GM18498 (cell line): ENCODE results near the gene A1BG.

Experiments
- ATAC-seq: cut with Tn5 transposase; IDR thresholded peaks from one replicate; pipeline ENCODE4 v1.9.1; 2021; ENCODE audit warnings: mild to moderate bottlenecking, moderate library complexity; ENCODE audit not compliant: unreplicated experiment

A1BG gene

DNA sequence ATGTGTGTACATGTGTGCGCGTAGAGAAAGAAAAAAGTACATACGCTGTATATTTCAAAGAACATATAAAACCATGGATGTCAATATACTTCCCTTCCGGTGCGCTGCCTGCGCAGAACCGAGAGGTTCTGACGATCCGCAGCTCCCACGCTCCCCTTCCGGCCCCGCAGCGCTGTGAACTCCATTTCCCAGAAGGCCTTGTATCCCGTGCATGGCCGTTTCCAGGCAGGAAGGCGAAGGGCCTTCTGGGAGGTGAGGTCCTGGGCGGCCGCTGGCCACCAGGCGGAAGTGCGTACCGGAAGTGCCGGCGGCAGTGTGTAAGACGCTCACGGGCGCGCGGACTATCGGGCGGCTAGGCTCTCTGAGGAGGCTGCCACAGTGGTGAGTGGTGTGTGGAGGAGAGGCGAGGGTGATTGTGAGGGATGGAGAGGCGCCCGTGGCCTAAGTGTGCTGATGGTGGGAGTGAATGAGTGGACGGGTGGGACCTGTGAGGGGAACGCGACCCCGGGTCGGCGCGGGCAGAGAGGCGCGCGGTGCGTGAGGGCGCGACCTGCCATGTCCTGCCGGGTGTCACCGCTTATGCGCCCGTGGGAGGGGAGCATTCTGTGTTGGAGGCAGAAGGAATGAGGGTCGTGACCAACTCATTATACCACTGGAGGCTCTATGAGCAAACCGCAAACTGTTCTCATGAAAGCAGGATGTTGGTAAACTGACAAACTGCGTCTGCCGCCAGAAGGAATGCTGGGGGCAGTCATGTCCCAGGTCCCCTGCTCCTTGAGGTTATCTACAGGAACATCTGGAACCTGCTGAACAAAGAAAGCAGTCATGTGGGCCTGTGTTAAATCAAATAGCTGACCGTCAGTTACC is 48.0 kb downstream of the A1BG start, which contains the start of gene ERVK3-1:
Gene ERVK3-1, plus strand, starts transcription at position 313 of the 867 bp plus-strand sequence. CDS start 6,792 bp downstream, outside the sequence.
- peak; percentile 95 for ATAC-seq

DNA sequence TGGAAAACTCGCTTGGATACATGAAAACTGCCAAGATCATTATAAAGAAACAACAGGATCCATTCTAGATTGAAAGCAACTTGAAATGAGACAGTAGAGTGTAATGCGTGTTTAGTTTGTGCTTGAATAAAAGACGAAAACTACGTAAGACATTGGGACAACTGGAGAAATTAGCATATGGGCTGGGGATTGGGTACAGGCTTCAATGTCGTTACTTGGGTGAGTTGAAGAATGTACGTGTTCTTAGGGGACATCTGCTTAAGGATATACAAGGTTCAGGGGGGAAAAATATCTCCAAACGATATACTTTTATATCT is 48.6 kb downstream of the A1BG start:
- ATAC-seq: peak; percentile 9

DNA sequence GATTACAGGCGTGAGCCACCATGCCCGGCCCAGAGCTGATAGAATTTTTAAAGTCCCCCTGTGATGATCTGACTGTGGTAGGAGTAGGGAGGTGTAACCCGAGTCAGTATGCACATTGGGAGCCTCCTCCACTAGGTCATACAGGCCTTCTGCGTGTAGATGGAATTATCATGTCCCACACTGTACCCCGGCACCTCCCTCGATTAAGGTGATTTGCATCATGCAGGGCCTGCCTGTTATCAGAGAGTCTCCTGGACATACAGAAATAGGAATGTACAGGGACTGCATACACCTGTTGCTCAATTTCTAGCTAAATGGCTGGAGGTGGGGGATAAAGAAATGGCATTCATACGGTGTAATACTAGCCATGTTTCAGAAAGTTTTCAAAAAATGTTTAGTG is 49.0 kb downstream of the A1BG start:
- ATAC-seq: no peak

DNA sequence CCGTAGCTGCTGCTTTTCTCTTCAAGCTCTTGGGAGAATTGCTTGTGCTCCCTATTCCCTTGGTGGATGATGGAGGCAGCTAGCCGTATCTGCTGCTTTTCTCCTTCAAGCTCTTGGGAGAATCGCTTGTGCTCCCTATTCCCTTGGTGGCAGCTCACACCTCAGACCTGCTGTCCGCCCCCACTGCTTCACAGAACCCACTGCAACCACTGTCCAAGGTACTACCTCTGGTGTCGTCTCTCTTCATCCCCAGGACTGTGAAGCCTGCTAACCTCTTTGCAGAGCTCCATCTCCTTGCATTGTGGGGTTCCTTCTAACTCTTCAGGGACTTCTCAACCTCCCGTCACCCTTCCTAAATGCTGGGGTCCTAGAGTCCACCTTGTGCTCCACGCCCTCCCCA is 52.7 kb downstream of the A1BG start:
- no peak for ATAC-seq

DNA sequence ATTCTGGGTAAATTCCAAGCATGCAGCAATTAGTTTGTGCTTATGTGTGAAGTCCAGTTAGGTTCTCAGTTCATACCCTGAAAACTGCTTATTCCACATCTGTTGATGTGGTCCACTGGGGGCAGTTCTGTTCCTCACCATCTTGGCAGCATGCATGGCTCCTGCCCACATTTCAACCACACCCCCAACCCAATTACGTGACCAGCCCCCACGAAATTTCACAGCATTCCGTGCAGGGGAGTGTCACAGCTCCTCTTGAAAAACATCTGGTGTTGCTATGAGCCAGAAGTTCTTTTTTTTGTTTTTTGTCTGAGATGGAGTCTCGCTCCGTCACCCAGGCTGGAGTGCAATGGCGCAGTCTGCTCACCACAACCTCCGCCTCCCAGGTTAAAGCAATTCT is 57.2 kb downstream of the A1BG start:
- ATAC-seq: no peak
